SIG-M5 (cell line): Measurements from ENCODE around the gene ENOX1.

Source experiments
- DNase-seq: peaks from one replicate; lab custom pipeline; 2025; lab: John Stamatoyannopoulos, UW

ENOX1 gene

DNA sequence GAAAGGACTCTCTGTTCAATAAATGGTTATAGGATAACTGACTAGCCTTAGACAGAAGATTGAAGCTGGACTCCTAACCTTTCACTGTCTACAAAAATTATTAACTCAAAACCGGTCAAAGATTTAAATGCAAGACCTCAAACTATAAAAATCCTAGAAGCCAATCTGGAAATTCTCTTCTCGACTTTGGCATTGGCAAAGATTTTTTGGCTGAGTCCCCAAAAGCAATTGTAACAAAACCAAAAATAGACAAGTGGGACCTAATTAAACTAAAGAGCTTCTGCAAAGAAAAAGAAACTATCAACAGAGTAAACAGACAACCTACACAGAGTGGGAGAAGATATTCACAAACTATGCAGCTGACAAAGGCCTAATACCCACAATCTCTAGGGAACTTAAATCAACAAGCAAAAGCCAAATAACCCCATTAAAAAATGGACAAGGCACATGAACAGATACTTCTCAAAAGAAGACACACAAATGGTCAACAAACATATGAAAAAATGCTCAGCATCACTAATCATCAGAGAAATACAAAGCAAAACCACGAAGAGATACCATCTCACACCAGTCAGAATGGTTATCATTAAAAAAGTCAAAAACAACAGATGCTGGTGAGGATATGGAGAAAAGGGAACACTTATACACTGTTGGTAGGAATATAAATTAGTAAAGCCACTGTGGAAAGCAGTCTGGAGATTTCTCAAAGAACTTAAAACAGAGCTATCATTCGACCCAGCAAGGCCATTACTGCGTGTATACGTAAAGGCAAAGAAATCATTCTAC is 497.1 kb downstream of the ENOX1 start:
- no peak for DNase-seq

DNA sequence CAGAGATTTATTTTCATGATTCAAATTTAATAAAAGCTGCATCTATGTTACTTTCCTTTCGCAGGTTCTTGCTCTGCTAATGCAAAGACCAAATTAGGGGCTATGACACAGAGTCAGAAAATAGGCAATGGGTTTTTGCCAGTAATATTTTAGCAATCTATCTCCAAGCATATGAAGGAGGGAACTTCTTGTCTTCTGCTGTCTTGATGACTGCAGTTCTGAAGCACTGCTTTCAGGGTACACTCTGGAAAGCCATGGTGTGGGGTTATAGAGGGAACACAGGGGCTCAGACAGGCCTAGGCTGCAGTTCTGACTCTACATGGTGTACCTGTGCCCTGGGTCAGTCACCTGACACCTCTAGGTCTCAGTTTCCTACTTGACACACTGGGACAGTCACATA is 500.0 kb downstream of the ENOX1 start:
- DNase-seq = no peak

DNA sequence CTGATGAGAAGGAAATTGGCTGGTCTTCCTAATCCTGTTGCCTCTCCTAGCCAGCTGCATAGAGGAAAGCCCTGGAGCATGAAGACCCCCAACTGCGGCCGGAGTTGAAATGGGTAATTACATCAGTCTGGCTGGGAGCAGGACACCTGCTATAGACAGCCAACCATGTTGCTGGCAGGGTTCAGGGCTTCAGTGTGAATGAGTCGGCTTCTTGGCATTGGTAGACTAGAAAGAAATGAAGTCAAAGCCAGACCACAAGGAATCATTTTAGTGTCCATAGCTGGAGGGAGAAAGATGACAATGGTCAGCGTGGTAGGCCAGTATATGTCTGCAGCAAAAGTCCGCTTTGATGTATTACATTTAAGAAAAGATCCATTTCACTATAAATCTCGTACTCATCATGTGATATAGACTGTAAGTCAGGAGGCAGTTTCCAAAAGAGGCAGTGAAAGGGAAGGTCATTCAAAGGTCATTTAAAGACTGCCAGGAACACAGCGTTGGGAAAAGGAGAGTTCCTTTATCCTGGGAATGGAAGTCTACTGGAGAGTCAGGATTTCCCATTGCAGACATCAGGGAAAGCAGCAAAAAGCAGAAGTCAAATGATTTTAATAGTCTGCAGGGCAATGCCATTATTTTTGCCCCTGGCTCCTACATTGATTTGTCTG is 500.7 kb downstream of the ENOX1 start:
- DNase-seq = no peak

DNA sequence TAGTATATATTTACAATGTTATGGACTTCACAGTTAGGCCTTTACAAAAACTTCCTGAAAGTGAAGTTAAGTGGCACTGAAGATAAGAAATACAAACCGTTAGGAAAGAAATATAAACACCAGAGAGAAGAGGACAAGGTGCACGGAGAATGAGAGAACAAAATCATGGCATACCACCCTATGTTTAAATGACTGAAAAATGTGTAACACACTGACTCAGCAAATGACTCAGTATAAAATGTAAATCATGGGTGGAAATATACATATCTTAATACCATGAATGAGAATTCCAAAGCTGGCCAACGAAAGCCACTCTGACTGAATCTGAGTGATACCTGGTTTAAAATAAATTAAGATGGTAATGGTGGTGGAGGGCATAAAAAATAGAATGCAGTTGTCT is 502.6 kb downstream of the ENOX1 start:
- DNase-seq = no peak

DNA sequence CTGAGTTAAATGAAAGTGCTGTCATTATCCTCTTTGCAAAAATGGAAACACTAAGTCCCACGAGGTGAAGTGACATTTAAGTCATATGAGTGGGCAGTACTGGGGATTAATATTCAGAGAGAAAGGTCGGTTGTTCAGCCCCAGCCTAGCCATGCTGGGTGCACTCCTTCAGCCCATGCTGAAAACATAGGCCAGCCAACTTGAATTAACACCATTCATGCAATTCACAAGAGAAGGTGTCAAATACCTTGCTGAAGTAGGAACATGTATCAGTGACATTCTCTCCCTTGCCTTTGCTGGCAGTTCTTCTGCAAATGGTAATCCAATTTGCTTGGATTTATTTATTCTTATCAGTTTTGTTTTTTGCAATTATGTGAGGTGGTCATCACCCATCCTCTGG is 507.1 kb downstream of the ENOX1 start:
- no peak for DNase-seq

DNA sequence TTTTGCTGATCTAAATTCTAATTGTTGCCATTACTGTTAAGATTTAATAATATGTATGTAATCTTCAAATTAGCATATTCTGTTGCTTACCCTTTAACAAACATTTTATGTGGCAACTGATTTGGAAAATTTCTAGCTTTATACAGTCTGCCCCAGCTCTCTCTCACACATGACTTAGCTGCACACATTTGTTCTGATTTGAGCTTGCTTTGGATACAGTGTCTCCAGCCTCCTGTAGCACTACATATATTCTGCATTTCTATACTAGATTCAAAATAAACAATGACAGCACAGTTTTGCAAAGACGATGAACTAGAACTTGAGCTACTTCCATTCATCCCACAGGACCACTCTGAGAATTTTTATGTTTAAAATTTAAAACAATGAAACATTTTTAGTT is 508.6 kb downstream of the ENOX1 start:
- no peak for DNase-seq

DNA sequence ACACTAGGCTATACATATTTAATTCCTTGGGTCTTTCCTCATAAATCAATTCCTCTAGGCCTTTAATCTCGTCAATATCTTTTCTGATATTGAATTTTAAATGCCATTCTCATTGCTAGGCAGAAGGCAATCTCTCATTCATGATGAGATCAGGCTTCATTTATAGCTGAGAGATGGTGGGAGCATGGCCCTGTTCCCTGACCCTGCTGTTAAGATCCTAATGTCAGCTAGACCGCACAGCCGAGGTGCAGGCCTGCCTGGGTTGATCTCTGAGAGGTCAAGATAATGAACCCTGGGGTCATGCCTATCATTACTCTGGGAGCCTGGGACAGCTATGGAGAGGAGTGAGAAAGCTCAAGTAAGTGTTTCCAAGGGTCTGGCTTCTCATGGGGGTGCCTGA is 509.6 kb downstream of the ENOX1 start:
- no peak for DNase-seq

DNA sequence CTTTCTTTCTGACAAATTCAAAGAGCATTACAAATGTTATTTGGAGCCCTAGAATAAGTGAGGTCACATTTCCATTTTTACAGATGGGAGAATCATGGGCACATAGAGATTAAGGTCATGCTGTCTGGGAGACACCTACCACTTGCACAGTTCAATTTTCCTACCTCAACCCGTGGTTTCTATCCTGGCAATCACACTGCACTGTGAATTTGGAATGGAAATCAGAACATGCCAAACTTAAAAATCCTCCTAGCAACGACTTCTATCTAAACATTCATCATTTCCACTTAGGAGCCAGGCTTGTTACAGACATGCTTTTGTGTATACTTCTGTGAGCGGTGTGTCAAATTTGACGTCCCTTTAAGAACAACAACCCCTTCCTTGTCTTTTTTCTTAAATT is 511.9 kb downstream of the ENOX1 start:
- no peak for DNase-seq

DNA sequence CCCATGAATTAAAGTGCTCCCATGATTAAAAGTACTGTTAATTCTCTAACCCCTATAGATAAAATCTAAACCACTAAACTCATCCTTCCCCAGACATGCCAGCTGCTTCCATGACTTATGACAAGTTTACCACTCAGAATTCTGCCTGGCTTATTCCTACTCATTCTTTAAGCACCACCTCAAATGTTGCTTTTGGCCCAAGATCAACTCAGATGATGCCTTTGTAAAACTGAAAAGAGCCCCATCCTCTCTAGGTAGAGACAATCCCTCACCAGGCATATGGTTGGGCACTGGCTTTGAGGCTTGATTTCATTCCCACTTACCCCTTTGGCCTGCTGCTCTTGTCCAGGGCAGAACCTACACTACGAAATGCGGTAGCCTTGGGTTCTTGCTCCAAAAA is 513.4 kb downstream of the ENOX1 start:
- no peak for DNase-seq

DNA sequence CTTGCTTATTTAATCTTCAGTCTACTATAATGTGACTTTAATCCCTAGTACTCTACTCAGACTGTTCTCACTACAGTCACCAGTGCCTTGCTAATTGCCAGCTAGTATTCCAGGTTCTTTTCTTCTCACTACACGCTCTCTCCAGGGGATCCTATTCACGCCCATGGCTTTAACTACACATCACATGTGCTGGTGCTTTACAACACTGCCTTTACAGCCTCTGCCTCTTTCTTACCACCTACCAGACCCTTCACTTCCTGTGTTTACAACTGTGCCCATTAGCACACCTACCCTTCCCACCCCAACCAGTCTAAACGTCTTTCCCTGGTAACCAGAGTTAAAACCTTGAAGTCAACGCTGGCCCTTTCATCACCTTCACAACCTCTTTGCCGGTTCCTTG is 513.9 kb downstream of the ENOX1 start:
- DNase-seq = no peak

DNA sequence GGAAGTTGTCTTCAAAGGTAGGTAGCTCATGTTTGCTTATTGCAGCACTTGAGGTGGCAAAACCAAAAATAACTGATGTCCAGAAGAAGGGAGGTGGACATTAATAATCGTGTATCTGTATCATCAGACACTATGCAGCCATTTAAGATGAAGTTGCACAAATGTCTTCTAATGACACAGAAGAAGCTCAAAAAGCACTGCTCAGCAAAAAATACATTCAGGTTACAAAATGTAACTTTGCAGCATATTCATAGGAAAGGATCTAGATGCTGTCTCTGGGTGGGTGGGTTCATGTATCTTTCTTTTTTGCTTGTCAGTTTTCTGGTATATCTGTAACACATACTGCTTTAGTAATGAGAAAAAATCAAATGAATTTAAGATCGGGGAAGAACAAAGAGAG is 515.6 kb downstream of the ENOX1 start:
- DNase-seq = no peak

DNA sequence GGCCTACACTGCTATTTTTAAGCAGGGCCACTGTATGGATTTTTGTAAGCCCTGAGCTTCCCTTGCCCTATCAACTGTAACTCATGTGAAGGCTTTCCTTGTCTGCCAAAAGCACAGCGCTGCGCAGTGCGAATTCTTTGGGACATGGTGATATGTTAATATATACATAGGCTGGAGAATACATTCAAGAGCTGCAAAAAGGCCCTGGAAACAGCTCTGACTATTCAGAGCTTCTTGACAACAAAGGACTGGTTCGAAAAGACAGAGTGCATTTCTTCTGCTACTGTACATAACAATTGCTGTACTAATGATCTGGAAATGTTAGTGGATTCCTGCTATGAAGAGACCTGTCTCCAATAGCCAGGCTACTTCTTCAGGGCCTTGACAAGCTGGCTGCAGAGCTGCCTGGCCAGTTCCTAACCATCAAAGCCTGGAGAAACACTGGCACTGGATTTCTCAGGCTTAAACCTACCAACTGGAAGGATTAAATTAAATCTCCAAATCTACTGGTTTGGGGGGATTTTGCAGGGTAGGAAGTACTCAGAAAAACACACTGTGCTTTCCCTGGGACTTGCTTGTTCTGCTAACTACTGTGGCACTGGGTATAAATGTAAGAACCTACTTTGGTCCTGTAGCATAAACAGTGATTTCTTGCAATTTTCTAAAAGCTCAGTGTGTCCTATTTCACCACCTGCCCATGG is 516.5 kb downstream of the ENOX1 start:
- no peak for DNase-seq

DNA sequence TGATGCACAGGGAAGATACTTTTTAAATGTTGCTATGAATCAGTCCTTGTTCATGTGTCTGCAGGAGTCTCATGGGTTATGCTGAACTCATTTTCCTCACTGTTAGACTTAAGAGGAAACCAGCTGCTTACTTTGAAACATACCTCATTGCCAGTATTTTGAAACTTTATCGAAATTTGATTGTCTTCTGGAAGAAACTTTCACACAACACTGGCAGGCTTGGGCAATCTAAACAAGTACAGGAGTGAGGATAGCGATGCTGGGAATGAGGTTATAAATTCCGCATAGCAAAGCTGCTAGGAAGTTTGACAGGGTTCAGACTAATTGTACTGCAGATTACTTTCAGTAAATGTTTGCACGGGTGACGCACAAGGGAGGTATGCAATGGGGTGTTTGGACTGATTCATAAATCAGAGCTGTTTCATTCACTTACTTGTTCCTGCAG is 517.7 kb downstream of the ENOX1 start:
- DNase-seq = no peak

DNA sequence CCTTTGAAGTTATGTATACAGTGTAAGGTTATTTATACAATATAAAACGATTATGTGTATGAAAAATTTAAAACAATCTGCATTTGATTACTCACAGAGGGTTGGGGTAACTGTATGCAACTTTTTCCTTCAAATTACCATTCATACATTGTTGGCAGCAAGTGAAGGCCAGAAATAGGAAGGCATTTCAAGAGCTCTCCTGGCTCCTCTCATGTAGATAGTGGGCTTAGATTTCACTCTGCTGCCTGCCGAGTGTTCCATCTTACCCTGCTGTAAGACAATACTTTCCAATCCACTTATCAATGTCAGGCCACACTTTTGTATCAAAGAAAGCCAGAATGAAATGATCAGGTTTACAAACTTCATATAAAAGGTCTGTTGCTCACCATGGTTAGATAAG is 518.1 kb downstream of the ENOX1 start:
- DNase-seq = no peak

DNA sequence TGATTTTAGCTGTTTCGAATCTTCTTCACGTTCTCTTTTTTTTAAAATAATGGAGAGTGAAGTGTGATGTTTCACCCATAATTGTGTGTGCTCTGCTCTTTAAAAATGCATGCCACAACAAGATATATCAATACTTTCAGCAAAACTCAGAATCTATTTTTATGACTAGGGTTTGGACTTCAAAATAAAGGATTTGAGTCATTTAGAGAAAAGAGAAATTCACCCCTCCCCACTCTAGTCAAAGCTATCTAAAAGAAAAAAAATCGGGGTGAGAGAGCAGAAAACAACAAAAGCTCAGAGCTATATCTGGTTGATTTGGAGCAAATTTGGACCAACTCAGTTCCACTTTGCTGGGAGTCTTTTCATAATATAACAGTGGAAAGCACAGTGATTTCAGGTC is 518.9 kb downstream of the ENOX1 start:
- no peak for DNase-seq

DNA sequence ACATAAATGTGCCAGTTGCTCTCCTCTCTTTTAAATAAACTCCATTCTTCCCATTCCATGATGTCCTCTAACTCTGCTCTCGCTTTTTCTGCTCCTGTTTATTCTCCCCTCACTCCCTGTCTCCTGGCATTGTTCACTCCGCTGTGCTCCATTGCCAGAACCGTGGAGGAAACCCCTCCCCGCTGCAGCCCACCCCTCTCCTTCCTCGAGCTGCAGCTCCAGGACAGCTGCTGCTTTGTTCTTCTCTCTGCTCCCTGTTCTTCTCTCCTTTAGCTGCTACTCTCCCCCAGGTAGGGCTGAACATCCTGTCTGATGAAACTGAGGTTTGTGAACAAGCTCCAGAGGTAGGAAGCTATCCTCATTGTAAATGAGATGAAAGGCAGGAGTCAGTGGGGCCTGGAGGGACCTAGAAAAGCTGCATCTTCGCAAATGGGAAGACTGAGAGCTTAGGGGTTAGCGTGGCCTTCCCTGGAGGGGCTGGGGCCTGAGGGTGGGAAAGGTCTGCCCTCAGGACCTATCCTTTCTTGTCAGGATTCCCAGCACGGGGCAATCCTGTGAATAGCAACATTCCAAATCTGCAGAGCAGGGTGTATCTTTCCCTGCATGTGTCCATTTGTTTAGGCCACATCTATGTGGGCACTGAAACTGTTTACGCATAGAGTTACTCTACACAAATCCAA is 519.7 kb downstream of the ENOX1 start:
- DNase-seq = no peak

DNA sequence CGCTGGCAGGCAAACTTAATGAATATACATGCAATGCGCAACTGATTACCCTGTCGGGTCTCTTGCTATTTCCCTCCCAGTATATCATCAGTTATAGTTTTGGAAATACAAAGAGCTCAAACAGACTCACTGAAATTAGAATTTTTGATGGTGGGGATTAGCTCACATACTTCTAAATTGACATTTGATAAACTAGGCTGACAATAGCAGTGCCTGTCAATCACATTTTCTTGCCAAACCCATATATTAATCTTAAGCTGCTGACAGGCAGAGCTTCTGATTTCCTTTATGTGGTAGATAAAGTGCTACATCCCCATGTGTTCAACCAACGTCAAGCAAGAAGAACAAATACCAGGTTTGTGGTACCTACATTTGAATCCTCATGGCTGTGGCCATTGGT is 521.7 kb downstream of the ENOX1 start:
- DNase-seq = no peak

DNA sequence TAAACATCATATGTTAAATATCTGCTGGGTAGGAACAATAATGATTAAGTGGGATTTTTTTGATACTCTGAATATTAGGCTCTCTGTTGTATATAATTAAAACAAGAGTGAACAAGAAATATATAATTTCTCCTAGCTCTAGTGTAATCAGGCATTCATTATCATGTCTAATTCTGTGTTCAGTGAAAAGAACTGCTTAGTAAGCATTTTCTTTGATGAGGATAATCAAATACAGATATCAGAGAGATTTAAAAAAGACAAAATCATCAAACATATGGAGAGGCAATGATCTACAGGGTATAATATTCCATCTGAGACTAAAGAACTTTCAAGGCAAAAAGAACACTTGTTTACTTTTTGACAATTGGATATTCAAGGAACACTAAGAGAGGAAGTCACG is 522.3 kb downstream of the ENOX1 start:
- DNase-seq = no peak

DNA sequence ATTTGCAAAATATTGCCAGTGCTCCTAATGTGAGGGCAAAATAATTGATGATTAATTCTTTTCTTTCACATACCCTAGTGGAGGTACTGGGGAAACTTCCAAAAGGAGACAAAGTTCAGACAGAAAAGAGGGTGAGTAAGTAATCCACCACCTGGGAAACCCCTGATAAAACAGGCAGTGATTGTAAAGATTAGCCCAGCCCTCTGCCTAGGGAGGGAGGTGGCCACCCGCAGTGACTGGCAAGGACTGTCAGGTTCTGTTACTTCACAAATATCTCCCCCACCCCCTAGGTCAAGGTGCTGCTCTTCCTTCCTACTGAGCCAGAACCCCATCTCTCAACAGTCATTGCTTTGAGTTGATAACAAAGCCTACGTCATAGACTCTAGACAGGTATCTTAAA is 523.7 kb downstream of the ENOX1 start:
- DNase-seq = no peak

DNA sequence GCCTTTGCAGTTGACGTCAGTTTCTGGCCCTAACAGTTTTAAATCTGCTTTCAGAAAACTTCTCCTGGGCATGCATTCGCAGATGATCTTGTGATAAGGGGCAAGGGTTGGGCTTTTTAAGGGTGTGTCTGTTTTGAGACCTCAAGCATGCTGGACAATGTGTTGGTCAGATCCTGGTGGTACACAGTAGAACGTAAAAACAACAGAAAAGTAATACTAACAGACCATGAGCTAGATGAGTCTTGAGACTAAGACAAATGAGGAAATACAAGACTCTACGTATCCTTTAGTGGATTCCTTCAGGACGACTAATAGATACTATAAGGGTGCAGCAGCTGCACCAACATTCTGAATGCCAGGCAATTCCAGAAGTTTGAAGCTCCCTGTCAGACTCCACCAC is 525.8 kb downstream of the ENOX1 start:
- no peak for DNase-seq

DNA sequence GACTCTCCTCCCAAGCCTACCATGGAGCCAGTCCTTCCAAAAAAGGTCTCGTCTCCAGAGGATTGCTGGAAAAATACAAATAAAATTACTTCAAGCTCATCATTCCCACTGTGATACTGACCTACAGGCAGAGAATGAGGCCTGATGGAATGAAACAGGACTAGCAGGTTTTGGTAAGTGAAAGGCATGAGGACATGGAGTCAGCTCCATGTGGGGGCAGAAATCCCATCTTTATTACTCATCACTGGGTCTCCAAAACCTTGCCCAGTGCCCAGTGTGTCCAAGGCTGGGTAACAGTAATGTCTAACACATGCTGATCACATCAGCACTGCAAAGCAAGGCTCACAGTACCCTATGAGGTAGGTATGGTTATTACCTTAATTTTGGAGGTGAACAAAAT is 528.0 kb downstream of the ENOX1 start:
- no peak for DNase-seq

DNA sequence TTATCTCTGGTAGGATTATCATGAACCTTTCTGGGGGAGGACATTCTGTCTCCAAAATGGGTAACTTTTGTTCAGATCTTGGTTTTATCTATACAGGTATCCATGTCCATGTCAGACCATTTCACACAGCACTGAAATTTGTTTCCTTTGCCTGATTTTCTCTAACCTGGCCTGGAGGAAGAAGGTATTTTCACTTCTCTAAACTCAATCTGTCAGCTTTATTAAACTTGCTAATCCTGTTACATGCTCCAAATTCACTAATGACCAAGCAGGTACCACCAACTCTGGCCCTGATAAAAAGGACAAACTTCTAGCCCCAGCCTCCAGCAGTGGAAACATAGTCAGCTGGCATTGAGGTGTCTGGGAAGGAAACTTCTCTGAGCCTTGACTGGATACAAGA is 529.0 kb downstream of the ENOX1 start:
- no peak for DNase-seq

DNA sequence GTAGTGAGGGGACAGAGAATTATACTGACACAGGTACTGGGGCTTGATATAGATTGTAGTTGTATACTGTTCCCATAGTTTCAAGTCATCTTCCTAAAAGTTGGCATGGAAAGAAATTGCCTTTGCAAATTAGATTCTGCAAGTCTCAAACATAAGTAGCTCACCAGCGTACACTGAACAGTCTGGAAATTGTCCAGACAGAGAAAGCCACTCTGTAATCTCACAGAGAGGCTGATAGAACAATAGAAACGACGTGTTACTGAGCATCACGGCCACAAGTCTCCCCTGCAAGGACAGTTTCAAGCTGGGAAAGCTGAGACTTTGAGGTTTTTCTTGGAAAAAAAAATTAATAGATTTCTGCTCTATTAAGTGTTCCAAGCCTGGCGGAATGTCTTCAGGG is 534.8 kb downstream of the ENOX1 start:
- no peak for DNase-seq
